Activated CD4-positive, alpha-beta memory T cell treated with anti-CD3 and anti-CD28 coated beads for 36 hours (primary cell): ENCODE measurements around the gene GPR107. TPM values are rescaled to one million over a fixed set of nuclear protein-coding genes. Genes with fewer than 3 reads are reported as not detected.

Experiments
- CTCF ChIA-PET: fragments of 350-600 bp; sonication (Branson Sonifier 250); formaldehyde crosslinking; loops from one replicate; lab custom pipeline; 2021; ENCODE audit warnings: antibody characterized with exemption, inconsistent platforms; lab: Charles Lee
- POLR2A ChIA-PET: fragments of 350-600 bp; sonication (Branson Sonifier 250); formaldehyde crosslinking; loops from one replicate; lab custom pipeline; 2021; ENCODE audit warnings: antibody characterized with exemption; lab: Charles Lee
- DNase-seq: peaks from one replicate; pipeline ENCODE4 v3.0.0-alpha.2; 2020
- H3K27ac Mint-ChIP-seq: one replicate; pipeline ENCODE4 v1.8.0; 2021; ENCODE audit warnings: mixed read lengths
- H3K27me3 Mint-ChIP-seq: one replicate; pipeline ENCODE4 v1.8.0; 2021; ENCODE audit warnings: mixed read lengths
- H3K36me3 Mint-ChIP-seq: one replicate; pipeline ENCODE4 v1.8.0; 2021; ENCODE audit warnings: mixed read lengths
- H3K4me1 Mint-ChIP-seq: one replicate; pipeline ENCODE4 v1.8.0; 2021; ENCODE audit warnings: low read depth, mixed read lengths
- H3K4me3 Mint-ChIP-seq: one replicate; pipeline ENCODE4 v1.8.0; 2021; ENCODE audit warnings: mild to moderate bottlenecking, mixed read lengths
- H3K9me3 Mint-ChIP-seq: one replicate; pipeline ENCODE4 v1.8.0; 2021; ENCODE audit warnings: mixed read lengths
- intact Hi-C: fragments of 100-400 bp; cut with micrococcal nuclease; formaldehyde crosslinking; loops from one replicate; pipeline ENCODE4 v1.15.1; 2023
- total RNA-seq, 2 experiments: library from RNA; stranded (reverse); gene quantifications; one replicate each; pipeline ENCODE4 v1.2.3, GENCODE V29; 2021

The GPR107 gene
- total RNA-seq, 2 experiments from 2014 or later = 20.7 to 22.8 TPM

DNA sequence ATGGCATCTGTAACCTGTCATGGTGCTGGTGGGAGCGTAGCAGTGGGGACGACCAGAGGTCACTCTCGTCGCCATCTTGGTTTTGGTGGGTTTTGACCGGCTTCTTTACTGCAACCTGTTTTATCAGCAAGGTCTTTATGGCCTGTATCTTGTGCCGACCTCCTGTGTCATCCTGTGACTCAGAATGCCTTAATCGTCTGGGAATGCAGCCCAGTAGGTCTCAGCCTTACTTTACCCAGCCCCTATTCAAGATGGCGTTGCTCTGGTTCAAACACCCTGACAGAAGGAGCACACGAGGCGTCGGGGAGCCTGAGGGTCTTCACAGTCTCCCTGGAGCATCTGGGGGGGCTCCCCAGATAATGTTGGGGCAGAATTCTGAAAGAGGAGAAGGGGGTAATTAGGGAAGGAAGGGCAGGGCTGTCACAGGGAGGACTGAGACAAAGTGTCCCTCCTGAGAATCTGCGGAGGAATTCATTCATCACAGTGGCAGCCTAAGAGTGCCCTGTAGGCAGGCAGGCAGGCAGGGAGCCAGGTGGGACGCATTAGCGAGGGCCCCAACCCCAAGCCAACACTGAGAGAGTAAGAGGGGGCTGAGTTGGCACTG, 97.2 kb downstream of the GPR107 start:
- Mint-ChIP-seq H3K9me3 (no peaks in the 10 kb centered on the region), H3K27ac (no peak overlapping the region), H3K4me1 (peaks cover 4% of the 10 kb centered on the region), H3K36me3 (no peaks in the 10 kb centered on the region), H3K4me3 (no peak overlapping the region), H3K27me3 (peaks cover 13% of the 10 kb centered on the region)
- ChIA-PET CTCF (no interaction called here), POLR2A (no interaction called here)
- intact Hi-C loops = no loop called here
- no peak for DNase-seq

DNA sequence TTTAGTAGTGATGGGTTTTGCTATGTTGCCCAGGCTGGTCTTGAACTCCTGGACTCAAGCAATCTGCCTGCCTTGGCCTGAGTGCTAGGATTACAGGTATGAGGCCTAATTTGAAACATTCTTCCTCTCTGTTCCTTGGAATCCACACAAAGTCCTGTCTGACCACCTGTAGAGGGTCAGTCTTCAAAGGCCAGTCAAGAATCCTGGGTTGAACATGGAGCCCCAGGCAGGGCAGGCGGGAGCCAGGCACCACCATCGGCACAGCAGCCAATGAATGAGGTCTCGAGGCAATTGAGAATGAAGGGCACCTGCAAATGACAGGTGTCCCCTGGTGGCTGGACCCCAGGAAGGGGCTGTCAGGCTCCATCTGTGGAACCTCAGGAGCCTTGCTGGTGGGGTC, 101.1 kb downstream of the GPR107 start:
- H3K9me3 Mint-ChIP-seq = no peaks in the 10 kb centered on the region
- no peak for DNase-seq
- no peaks in the 10 kb centered on the region for H3K4me1 Mint-ChIP-seq
- no peaks in the 10 kb centered on the region for H3K36me3 Mint-ChIP-seq
- no peak overlapping the region for H3K4me3 Mint-ChIP-seq
- ChIA-PET CTCF (no interaction called here), POLR2A (interaction anchor here (0.6 kb wide), 1 partner anchor 15 kb away, joined by 3 read pairs; no protein-coding TSS in a partner anchor)
- no peaks in the 10 kb centered on the region for H3K27me3 Mint-ChIP-seq
- H3K27ac Mint-ChIP-seq = no peak overlapping the region
- intact Hi-C loops = no loop called here

- Mint-ChIP-seq H3K9me3 (no peaks in the 10 kb centered on the region), H3K4me3 (no peak overlapping the region), H3K36me3 (no peaks in the 10 kb centered on the region), H3K27me3 (no peaks in the 10 kb centered on the region), H3K27ac (no peak overlapping the region), H3K4me1 (peaks cover 5% of the 10 kb centered on the region)
- ChIA-PET POLR2A (interaction anchor here (0.6 kb wide), 1 partner anchor 93 kb away, joined by 3 read pairs; no protein-coding TSS in a partner anchor), CTCF (no interaction called here)
- intact Hi-C loops = no loop called here
- no peak for DNase-seq
Observed at GRCh38 chr9:130155647-130156046, 101.9 kb downstream of the GPR107 start.

GRCh38 chr9:130156672-130157071, 103.0 kb downstream of the GPR107 start:
- H3K4me3 Mint-ChIP-seq = no peak overlapping the region
- H3K27me3 Mint-ChIP-seq = no peaks in the 10 kb centered on the region
- no peak for DNase-seq
- intact Hi-C loops = no loop called here
- H3K9me3 Mint-ChIP-seq = no peaks in the 10 kb centered on the region
- H3K27ac Mint-ChIP-seq = no peak overlapping the region
- CTCF ChIA-PET = interaction anchor here (1.1 kb wide), 1 partner anchor 29 kb away, joined by 3 read pairs; no protein-coding TSS in a partner anchor
- H3K4me1 Mint-ChIP-seq = peaks cover 5% of the 10 kb centered on the region
- H3K36me3 Mint-ChIP-seq = no peaks in the 10 kb centered on the region
- POLR2A ChIA-PET = no interaction called here

DNA sequence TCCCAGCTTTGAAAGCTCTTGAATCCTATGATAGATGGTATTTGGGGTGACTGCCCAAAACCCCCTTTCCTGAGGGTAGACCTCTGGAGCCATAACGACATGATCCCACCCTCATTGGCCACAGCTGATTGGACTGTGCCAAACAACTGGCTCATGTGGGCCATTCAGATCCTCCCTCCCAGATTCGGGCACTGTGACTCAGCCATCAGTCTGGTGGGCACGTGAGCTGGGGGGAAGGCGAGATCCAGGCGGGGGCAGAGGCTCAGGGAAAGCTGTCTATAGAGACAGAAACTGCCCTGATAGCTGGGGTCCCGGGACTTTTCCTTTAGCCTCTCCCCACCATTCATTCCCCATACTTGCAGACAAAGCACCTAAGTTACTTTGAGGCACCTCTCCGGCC, 103.4 kb downstream of the GPR107 start:
- H3K4me3 Mint-ChIP-seq = no peak overlapping the region
- no peak for DNase-seq
- no peaks in the 10 kb centered on the region for H3K9me3 Mint-ChIP-seq
- intact Hi-C loops = no loop called here
- no peaks in the 10 kb centered on the region for H3K27me3 Mint-ChIP-seq
- no peak overlapping the region for H3K27ac Mint-ChIP-seq
- H3K4me1 Mint-ChIP-seq = peaks cover 5% of the 10 kb centered on the region
- CTCF ChIA-PET = interaction anchor here (1.1 kb wide), 1 partner anchor 29 kb away, joined by 3 read pairs; no protein-coding TSS in a partner anchor
- POLR2A ChIA-PET = no interaction called here
- H3K36me3 Mint-ChIP-seq = no peaks in the 10 kb centered on the region

- no peaks in the 10 kb centered on the region for H3K9me3 Mint-ChIP-seq
- no peak overlapping the region for H3K4me3 Mint-ChIP-seq
- peaks cover 5% of the 10 kb centered on the region for H3K4me1 Mint-ChIP-seq
- no peaks in the 10 kb centered on the region for H3K27me3 Mint-ChIP-seq
- ChIA-PET CTCF (no interaction called here), POLR2A (interaction anchor here (0.5 kb wide), 1 partner anchor 89 kb away, joined by 3 read pairs; no protein-coding TSS in a partner anchor)
- intact Hi-C loops = no loop called here
- no peak overlapping the region for H3K27ac Mint-ChIP-seq
- no peaks in the 10 kb centered on the region for H3K36me3 Mint-ChIP-seq
- no peak for DNase-seq
Observed at GRCh38 chr9:130158001-130158400, 104.3 kb downstream of the GPR107 start.

DNA sequence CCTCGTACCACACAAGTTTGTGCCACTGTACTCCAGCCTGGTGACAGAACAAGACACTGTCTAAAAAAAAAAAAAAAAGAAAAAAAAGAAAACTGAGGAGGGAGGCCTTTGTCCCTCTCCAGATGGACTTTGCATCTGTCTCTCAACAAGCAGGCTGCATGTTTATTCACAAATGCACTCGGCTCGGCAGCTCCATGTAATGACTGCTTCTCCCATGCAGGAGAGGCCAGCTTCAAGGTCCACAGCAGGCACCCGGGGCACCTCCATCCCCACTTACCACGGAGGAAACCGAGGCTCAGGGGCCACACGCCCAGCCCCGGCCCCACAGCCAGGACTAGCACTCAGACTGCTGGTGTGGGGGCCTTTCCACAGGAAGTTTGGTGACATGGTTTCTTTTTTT, 105.4 kb downstream of the GPR107 start:
- ChIA-PET POLR2A (no interaction called here), CTCF (no interaction called here)
- intact Hi-C loops = no loop called here
- Mint-ChIP-seq H3K27ac (no peak overlapping the region), H3K4me1 (peaks cover 5% of the 10 kb centered on the region), H3K27me3 (no peaks in the 10 kb centered on the region), H3K36me3 (no peaks in the 10 kb centered on the region), H3K4me3 (no peak overlapping the region), H3K9me3 (no peaks in the 10 kb centered on the region)
- no peak for DNase-seq

- Mint-ChIP-seq H3K27ac (no peak overlapping the region), H3K9me3 (no peaks in the 10 kb centered on the region), H3K4me3 (no peak overlapping the region), H3K4me1 (peaks cover 5% of the 10 kb centered on the region), H3K36me3 (no peaks in the 10 kb centered on the region), H3K27me3 (no peaks in the 10 kb centered on the region)
- ChIA-PET CTCF (no interaction called here), POLR2A (interaction anchor here (0.8 kb wide), 1 partner anchor 31 kb away, joined by 3 read pairs; no protein-coding TSS in a partner anchor)
- no peak for DNase-seq
- intact Hi-C loops = loop anchor here (10.0 kb wide), 1 partner anchor 55 kb away; no protein-coding TSS in a partner anchor
Observed at GRCh38 chr9:130159915-130160670, 106.4 kb downstream of the GPR107 start.

DNA sequence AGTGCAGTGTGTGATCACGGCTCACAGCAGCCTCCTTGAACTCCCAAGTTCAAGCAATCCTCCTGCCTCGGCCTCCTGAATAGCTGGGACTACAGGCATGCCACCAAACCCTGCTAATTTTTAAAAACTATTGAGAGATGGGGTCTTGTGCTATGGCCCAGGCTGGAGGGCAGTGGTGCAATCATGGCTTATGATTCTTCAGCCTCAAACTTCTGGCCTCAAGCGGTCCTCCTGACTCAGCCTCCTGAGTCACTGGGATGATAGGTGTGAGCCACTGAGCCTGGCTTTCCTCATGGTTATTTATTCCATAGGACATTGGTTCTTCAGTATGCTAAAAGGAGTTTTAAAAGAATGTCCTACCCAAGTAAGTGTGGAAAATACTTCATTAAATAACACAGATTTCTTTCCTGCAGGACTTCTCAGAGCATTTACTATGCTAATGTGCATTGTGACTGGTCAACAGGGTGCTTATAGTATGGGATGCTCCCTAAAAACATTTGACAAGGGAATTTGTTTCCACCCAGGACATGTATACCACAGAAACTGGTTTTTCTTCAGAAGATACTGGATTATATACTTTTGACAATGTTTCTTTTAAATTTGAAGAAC, 107.3 kb downstream of the GPR107 start:
- intact Hi-C loops = loop anchor here (10.0 kb wide), 1 partner anchor 56 kb away; no protein-coding TSS in a partner anchor
- Mint-ChIP-seq H3K9me3 (no peaks in the 10 kb centered on the region), H3K36me3 (no peaks in the 10 kb centered on the region), H3K4me3 (no peak overlapping the region), H3K4me1 (peaks cover 5% of the 10 kb centered on the region), H3K27me3 (no peaks in the 10 kb centered on the region), H3K27ac (no peak overlapping the region)
- CTCF ChIA-PET = no interaction called here
- no peak for DNase-seq
- POLR2A ChIA-PET = interaction anchor here (0.8 kb wide), 1 partner anchor 32 kb away, joined by 3 read pairs; no protein-coding TSS in a partner anchor

- Mint-ChIP-seq H3K4me3 (no peak overlapping the region), H3K27me3 (no peaks in the 10 kb centered on the region), H3K36me3 (no peaks in the 10 kb centered on the region), H3K27ac (no peak overlapping the region), H3K4me1 (peaks cover 6% of the 10 kb centered on the region), H3K9me3 (no peaks in the 10 kb centered on the region)
- DNase-seq = no peak
- intact Hi-C loops = loop anchor here (5.0 to 10.0 kb wide), 2 partner anchors 38 to 61 kb away; no protein-coding TSS in a partner anchor
- POLR2A ChIA-PET = no interaction called here
- CTCF ChIA-PET = no interaction called here
Observed at GRCh38 chr9:130165579-130165978, 111.9 kb downstream of the GPR107 start.

- intact Hi-C loops = loop anchor here (5.0 to 10.0 kb wide), 2 partner anchors 39 to 62 kb away; no protein-coding TSS in a partner anchor
- no peak for DNase-seq
- Mint-ChIP-seq H3K9me3 (no peaks in the 10 kb centered on the region), H3K27ac (no peak overlapping the region), H3K36me3 (no peaks in the 10 kb centered on the region), H3K27me3 (peaks cover 3% of the 10 kb centered on the region), H3K4me1 (peaks cover 8% of the 10 kb centered on the region), H3K4me3 (no peak overlapping the region)
- POLR2A ChIA-PET = no interaction called here
- CTCF ChIA-PET = no interaction called here
Observed at GRCh38 chr9:130166399-130166798, 112.7 kb downstream of the GPR107 start.

GRCh38 chr9:130167927-130168326, 114.2 kb downstream of the GPR107 start:
- DNase-seq = no peak
- ChIA-PET CTCF (no interaction called here), POLR2A (no interaction called here)
- no peaks in the 10 kb centered on the region for H3K36me3 Mint-ChIP-seq
- intact Hi-C loops = loop anchor here (5.0 to 10.0 kb wide), 2 partner anchors 41 to 63 kb away; no protein-coding TSS in a partner anchor
- H3K4me3 Mint-ChIP-seq = no peak overlapping the region
- H3K9me3 Mint-ChIP-seq = no peaks in the 10 kb centered on the region
- H3K27me3 Mint-ChIP-seq = peaks cover 3% of the 10 kb centered on the region
- H3K27ac Mint-ChIP-seq = no peak overlapping the region
- H3K4me1 Mint-ChIP-seq = peaks cover 8% of the 10 kb centered on the region
